GM19238 (cell line): ENCODE results near the gene FHAD1.
A peak's percentile ranks its signal among the peaks of the same experiment; 100 is the strongest.

Source experiments
- DNase-seq: peaks from one replicate; pipeline ENCODE4 v3.0.0; 2011; ENCODE audit warnings: low spot score; ENCODE audit not compliant: insufficient read length

FHAD1 gene

DNA sequence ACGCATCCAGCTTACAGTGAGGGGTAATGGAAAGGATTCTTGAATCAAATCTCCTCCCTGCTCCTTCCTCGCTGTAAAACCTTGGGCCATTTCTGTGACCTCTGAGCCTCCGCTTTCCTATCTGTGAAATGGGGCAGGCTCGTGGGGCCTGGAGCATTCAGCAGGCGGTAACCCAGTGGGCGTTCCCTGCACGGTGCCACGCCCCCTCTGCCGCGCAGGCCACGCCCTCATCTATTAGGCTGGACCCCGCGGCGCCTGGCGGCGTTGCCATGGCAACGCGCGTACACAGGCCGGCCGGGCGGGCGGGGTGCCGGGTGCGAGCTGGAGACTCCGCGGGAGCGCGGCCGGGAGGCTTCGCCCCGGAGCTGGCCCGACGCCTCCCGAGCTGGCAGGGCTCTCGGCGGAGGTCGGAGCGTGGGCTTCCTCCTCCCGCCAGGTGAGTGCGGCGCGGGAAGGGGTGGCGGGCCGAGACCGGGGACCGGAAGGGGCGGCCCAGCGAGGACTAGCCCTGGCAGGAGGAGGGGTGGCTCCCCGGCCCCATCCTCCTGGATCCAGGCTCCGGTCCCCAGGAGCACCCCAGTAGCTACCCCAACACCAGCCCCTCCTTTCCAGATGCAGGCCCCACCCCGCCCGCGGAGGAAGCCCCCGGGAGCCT is at the start of gene FHAD1:
TSS of gene FHAD1 (plus strand) at position 264 of the 655 bp plus-strand sequence. CDS start 4,562 bp downstream, outside the sequence.
- peak; percentile 56 for DNase-seq

DNA sequence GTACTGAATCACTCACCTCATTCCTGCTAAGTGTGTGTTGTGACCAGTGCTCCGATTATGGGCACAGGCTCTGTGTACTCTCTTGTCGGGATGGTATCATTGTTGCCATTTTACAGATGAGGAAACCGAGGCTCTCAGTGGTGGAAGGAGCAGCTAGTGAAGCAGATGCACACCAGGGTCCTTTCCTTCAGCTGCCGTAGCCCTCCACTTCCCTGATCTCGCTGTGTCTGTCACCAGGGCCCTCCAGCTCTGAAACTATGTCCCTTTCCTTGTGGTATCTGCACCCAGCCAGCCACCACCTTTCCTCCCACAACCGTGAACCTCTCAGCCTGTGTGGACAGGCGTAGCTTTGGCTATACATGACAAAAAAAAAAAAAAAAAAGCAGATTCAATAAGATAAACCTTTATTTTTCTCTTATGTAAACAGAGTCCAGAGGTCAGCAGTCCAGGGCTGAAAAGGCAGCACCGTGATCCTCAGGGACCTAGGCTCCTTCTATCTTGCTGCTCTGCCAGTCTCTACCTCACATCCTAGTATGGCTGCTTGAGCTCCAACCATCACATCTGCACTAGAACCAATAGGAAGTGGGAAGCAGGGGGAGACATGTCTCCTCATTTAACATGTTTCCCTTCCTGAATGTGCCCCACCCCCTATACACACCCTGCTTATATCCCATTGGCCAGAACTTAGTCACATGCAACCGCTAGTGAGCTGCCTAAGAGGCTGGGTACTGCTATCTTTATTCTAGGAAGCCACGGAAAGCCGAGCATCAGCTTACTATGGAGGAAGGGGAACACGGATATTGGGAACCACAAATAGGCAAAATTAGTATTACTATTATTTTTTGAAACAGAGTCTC is 49.2 kb upstream of the FHAD1 start:
- no peak for DNase-seq

DNA sequence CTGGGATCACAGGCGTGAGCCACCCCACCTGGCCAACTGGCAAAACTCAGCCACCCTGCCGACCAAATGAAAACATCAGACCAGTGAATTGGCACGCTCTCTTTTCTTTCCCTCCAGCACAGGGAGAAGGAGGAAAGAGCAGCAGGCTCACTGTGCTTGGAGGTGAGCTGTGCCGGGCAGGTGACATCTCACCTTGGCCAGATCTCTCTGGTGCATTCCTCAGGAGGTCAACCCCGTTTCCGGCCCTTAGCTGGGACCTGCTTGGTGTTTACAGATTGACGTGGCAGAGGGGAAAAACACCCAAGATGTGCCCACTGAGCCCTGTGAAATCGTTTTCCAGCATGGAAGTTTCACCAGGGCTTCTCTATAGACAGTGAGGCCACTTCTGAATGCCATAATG is 48.3 kb upstream of the FHAD1 start:
- no peak for DNase-seq

DNA sequence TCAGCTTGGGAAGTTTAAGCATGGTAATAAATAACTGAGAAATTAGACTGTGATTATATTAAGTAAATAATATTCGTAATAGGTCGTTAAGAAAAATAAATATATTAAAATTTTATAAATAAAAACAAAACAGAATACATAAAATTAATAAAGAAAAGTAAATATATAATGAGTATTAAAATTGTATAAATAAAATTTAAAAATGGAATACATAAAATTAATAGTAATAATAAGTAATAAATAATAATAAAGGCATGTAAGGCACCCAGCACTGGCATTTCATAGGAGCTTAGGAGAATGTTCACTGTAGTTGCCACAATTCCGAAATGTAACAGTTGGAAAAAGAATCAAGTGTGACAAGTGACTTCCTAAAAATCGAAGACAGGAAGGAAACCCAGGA is 45.8 kb upstream of the FHAD1 start:
- DNase-seq: no peak

DNA sequence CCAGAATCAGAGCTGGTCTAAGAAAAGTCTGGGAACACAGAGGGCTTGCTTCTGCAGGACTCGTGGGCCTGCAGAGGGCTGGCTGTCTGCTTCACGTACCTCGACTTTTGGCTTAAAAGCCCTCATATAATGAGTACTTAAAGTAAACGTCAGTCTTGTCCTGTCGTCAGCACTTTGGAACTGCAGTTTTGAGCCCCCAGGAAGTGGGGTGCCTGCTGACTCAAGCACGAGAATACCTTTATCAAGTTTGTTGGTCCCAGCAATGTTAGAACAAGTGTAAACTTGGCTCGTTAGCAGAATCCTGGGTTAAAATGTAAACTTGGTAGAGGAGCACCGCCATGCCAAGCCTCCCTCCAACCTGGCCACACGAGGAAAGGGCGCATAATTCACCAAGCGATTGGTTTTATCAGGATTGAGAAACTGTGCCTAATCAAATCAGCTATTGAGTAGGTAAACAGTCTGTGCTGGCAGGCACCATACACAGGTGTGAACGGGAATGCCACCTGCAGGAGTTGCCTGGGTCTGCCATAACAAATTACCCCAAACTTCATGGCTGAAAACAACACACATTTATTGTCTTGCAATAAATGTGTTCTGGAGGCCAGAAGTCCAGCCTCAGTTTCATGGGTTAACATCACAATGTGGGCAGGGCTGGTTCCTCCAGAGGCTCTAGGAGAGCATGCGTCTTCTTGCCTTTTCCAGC is 45.0 kb upstream of the FHAD1 start:
- DNase-seq: no peak

DNA sequence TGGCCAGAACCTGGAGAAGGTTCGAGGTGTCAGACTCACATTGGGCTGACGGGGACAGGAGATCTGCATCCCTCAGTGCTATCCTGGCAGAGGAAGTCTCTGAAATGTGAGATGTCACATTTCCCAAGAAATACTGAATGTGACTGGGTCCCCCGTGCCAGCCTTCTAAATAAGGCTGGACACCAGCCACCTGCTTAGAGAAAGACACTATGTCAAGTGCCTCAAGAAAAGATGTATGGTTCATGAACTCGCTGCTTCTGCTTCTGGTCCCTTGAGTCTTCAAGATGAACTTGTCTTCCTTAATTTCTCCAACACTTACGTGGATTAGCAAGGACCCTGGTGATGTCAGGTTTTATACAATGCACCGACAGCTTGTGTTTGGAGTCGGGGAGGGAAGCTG is 42.1 kb upstream of the FHAD1 start:
- no peak for DNase-seq

DNA sequence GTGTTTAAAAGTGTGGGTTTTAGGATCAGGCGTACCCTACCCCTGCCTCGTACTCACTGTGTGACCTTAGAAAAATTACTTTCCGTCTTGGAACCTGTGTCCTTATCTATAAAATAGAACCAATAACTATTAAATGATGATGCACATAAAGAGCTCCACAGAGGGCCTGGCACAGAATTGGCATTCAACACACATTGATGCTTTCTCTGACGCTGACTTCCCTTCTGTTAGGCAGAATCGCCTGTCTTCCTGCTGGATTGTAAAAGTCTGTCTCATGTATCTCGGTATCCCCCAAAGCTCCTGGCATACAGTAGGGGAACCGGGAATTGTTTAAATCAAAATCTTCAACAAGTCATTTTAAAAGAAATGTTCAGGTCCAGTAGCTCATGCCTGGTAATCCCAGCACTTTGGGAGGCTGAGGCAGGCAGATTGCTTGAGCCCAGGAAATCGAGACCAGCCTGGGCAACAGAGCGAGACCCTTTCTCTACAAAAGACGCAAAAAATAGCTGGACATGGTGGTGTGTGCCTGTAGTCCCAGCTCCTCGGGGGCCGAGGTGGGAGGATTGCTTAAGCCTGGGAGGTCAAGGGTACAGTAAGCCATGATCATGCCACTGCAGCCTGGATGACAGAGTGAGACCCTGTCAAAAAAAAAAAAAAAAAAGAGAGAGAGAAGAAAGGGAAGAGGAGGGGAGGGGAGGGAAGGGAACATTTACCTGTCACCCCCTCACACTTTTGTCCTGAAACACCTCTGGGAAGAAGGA is 41.3 kb upstream of the FHAD1 start:
- DNase-seq: no peak

DNA sequence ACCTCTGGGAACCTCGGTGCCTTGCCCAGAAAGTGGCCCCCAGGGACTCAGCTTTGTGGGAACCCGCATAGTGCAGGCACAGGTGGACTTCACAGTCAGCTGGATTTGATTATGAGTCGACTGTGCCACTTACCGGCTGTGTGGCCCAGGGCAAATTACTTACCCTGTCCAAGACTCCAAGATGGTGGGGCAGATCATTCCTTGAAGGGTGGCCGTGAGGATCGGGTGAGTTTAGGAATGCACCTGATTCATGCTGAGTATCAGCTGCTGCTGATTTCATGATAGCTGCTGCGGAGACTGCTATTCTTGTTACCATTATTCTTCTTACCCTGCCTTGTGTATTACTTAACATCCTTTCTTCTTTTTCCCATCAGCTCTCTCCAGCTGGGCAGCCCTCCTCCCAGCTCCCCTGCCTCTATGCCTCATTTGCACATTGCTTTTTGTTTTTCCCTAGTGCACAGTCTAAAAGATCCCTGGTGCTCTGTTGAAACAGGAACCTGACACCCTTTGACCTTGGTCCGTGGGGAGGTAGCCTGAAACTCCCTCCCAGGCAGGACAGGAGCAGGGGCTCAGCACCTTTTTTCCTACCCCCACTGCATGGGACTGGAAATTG is 40.5 kb upstream of the FHAD1 start:
- no peak for DNase-seq

DNA sequence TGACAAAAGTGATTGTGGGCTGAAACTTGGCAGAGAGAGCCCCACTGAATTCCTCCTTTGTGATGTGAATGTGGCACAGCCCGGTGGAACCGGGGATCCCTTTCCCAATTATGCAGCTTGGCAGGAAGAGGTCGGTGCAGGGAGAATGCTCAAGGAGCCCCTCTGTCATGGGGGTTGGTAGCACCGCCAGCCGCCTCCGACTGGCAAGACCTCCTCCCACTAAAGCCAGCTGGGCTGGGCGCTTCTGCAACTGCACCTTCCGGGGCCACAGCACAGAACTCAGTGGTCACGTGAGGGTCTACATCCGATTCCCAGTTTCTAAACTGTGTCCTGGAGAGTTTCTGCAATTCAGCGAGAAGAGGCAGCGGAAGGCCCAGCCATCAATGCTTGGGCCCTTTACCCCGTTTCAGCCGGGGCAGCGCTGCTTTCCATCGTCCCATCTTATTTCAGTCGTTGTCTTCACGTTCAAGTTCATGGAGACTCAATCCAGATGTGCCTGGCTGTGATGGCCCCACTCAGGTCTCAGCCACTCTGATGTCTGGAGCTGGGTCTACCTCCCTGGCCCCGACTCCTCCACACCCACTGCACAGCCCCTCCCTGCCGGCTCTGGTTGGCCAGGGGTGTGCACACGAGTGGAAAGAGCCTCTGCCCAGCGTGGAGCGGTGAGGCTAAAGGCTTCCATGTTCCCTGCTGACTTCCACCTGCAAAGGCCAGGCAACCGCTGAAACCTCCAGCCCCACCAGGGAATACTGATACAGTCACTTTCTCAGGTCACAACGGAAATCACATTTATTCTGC is 39.8 kb upstream of the FHAD1 start:
- DNase-seq: no peak

DNA sequence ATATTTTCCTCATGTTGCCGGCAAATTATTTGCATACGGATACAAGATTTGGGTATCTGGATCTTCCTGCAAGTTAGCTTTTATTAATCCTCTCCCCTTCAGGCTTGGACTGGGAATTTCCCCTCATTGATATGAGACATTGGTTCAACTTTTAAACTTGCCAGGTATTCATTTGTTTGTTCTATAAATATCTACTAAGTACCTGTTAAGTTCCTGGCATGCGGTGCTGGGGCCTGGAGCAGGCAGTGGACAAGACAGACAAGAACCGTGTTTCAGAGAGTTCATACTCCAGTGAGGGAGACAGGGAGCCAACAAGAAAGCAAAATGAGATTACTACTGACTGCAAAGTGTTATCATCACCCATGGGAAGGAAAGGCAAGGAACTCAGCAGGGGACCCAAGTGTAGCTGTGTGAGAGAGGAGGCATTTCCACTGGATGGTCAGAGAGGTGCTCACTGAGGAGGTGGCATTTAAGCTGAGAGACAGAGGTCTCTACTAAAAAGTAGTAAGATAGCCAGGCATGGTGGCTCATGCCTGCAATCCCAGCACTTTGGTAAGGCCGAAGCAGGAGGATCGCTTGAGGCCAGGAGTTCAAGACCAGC is 39.1 kb upstream of the FHAD1 start:
- no peak for DNase-seq

DNA sequence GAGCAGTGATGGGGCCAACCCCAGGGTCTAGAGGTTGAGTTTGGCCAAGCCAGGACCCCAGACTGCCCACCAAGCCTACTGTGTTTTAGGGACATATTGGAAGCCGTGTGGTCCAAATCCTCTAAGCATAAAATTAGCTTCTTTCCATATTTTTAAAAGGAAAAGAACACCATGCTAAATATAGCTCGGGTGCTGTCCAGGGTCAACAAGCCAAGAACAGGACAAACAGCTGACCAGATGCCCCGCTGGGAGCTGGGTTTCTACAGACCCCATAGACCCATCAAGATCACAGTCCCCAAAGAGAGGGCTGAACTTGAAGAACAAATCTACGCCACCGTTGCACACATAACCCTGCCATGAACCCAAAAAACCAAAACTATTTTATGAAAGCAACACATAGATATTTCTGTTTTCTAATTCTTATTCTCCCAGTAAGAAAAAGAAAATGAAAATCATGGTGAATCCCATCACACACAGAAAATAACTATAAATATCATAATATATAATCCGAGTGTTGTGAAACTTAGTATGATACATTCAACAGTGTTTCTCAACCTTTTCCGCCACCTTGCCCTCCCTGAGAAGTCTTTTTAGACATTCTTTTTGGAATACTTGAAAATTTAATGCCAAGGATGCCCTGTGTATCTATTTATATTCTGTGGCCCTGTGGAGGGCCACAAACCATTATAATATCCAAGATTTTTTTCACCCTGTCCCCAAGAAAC is 36.2 kb upstream of the FHAD1 start:
- no peak for DNase-seq

DNA sequence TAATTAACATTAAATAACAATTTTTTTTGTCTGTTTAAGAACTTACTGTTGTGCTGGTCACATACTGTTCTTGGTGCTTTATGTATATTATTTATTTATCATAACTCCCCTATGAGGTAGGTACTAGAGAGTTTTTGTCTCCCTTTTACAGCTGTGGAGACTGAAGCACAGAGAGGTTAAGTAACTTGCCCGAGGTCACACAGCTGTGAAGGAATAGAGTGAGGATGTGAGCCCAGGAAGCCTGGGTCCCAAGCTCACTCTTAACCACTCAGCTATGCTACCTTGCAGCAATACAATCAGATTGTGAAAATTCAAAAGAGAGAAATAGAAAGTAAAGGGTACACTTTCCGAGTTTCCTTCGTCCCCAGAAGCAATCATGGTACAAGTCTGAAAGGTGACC is 35.6 kb upstream of the FHAD1 start:
- no peak for DNase-seq

DNA sequence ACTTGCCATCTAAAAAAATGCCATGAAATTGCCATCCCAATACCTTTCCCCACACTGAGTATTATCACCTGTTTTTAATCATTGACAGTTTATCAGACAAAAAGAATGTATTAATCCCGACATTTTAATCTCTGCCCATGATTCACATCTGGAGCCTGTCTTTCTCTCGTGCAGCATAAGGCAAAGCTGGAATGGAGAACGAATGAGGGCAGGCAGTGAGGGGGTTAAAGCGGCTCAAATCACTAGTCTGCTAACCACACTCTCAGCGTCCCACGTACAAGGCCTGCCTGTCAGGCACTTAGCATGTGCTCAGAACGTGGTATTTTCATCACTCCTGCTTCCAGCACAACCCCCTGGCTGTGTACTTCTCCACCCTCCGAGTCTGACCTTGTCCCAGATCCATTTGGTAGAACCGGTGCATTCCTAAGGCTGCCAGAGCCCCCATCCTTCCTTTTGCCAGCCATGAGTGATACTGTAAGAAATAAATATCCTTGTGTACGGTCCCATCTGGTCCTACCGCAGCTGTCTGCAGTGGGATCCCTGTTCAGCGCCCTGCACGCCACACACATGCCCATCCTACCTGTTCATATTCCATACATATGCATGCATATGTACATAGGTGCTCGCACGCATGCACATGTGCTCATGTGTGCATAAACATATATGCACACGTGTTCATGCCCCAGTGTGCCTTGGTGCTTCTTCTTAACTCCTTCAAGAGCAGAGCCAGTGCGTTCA is 34.6 kb upstream of the FHAD1 start:
- no peak for DNase-seq

DNA sequence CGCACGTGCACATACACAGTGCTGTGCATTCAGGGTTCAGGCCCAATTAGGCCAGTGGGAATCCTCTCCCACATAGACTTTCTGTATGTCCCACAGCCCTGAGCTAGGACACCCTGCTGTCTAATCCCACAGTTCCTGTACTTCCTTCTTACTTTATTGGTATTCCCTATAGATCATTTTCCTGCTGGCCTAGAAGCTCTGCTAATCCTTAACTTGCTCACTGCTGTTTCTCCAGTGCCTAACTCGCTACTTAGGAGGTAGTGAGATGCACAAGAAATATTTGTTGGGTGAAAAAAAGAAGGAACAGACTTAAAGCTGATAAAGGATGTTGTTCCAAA is 34.1 kb upstream of the FHAD1 start:
- no peak for DNase-seq

DNA sequence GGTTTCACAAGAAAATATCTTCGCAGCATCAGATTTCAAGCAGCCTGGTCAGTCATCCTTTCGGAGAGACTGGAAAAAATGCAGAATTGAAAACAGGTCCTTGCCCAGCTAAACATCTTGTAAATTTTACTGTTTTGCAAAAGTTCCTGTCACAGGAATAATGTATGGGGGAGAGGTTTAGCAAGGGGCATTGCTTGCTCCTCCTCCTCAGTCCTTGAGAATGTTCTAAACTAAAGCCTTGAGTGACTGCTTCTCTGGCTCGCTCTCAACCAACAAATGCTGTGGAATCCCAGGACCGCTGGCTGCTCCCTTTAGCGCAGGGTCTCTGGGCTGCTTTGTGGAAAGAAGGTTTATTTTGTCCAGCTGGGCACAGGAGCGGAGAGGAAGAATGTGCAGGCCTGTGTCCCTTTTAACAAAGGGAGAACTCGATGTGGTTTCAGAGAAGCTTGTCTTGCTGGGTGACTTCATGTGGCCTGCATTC is 33.6 kb upstream of the FHAD1 start:
- no peak for DNase-seq

DNA sequence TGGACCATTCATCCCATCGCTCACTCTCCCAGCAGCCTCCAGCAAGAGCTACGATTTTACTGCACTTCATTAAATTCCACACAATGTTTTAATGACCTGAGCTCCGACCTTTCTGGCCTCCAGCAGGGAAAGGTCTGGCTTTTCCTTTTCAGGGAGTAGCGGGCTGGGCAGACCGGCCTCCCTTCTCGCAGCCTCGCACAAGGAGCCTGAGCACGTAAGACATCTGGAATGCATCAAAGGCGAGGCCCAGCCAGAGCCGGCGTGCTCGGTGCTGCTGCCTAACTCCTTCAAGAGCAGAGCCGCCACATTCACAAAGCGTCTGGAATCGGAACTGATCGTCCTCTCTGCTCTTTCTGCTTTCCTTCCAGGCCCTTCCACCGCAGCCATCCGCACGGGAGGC is 32.5 kb upstream of the FHAD1 start:
- no peak for DNase-seq

DNA sequence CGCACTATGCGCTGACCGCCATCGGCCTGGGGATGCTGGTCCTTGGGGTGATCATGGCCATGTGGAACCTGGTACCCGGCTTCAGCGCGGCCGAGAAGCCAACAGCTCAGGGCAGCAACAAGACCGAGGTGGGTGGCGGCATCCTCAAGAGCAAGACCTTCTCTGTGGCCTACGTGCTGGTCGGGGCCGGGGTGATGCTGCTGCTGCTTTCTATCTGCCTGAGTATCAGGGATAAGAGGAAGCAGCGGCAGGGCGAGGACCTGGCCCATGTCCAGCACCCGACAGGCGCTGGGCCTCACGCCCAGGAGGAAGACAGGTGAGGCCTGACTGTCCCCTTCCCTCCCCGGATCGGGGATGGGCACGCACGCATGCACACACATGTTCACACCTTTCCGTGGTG is 31.9 kb upstream of the FHAD1 start:
- no peak for DNase-seq

DNA sequence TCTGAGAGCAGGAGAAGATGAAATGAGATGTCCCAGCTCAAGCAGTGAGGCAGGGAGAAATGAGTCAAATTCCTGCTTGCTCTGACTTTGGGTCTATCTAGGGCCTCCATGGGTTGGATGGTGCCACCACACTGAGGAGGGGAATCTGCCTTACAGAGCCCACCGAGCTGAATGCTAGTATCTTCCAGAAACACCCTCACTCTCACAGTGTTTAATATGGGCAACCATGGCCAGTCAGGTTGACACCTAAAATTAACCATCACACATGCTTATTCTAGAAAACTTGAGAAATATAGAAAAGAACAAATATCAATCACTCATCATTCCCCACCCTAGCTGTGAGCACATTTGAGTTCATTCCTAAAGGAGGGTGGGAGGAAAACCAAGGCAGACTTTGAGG is 29.4 kb upstream of the FHAD1 start:
- no peak for DNase-seq
